ENCODE results near the gene NPBWR2. TPM values are rescaled to one million over a fixed set of nuclear protein-coding genes. Genes with fewer than 3 reads are reported as not detected.

NPBWR2 gene
- total RNA-seq, 1 donor from 2014 or later, result not detected

- H3K4me1 ChIP-seq, result peaks cover 33% of the 10 kb centered on the region
- peak within 1 kb of the TSS; percentile 71 for H3K4me3 ChIP-seq
- peak within 1 kb of the TSS; percentile 83 for H3K27ac ChIP-seq
- peak; percentile 0 for ATAC-seq
- no peaks in the 10 kb centered on the region for H3K9me3 ChIP-seq
- no peaks in the 10 kb centered on the region for H3K36me3 ChIP-seq
- no peak for TF ChIP-seq CTCF (IDR thresholded peaks at IDR 0.05)
- intact Hi-C loops (cut with DNase I), result no loop called here
- H3K27me3 ChIP-seq, result peaks cover 13% of the 10 kb centered on the region
- DNase-seq, result no peak
These were observed 27.2 kb downstream of the NPBWR2 start, which contains the start of gene OPRL1 for GRCh38 chr20:64080013-64080812. OPRL1 (plus strand) TSS chr20:64080082; CDS start chr20:64092721, 12,639 bp downstream.

- Histone ChIP-seq H3K9me3 (no peaks in the 10 kb centered on the region), H3K27me3 (peaks cover 6% of the 10 kb centered on the region), H3K36me3 (no peaks in the 10 kb centered on the region), H3K4me1 (peaks cover 31% of the 10 kb centered on the region), H3K4me3 (peak within 1 kb of the TSS; percentile 71), H3K27ac (peak within 1 kb of the TSS; percentile 83)
- DNase-seq (peak; percentile 92), ATAC-seq (peak; percentile 68)
- intact Hi-C loops (cut with DNase I), result no loop called here
- no peak for TF ChIP-seq CTCF (IDR thresholded peaks at IDR 0.05)
These were observed 27.9 kb downstream of the NPBWR2 start, which contains the start of gene RGS19 for GRCh38 chr20:64079273-64080012. RGS19 (minus strand) TSS chr20:64079518; CDS start chr20:64076886, 2,632 bp downstream.

GRCh38 chr20:64078934-64079272 lies 28.5 kb downstream of the NPBWR2 start:
- peaks cover 1% of the 10 kb centered on the region for H3K27me3 ChIP-seq
- peaks cover 4% of the 10 kb centered on the region for H3K36me3 ChIP-seq
- H3K4me1 ChIP-seq, result peaks cover 26% of the 10 kb centered on the region
- no peak for TF ChIP-seq CTCF (IDR thresholded peaks at IDR 0.05)
- ATAC-seq (no peak), DNase-seq (no peak)
- H3K9me3 ChIP-seq, result no peaks in the 10 kb centered on the region
- intact Hi-C loops (cut with DNase I), result no loop called here
- H3K4me3 ChIP-seq, result peak overlapping the region; percentile 71
- H3K27ac ChIP-seq, result peak overlapping the region; percentile 83

- peak; percentile 17 for ATAC-seq
- H3K27ac ChIP-seq, result peak overlapping the region; percentile 83
These were observed 29.4 kb downstream of the NPBWR2 start for GRCh38 chr20:64077876-64078551.

More at GRCh38 chr20:64077876-64078551, 29.4 kb downstream of the NPBWR2 start:
- no peak for DNase-seq
- no peak for TF ChIP-seq CTCF (IDR thresholded peaks at IDR 0.05)
- intact Hi-C loops (cut with DNase I), result no loop called here
- peak overlapping the region; percentile 71 for H3K4me3 ChIP-seq
- no peaks in the 10 kb centered on the region for H3K27me3 ChIP-seq
- no peaks in the 10 kb centered on the region for H3K9me3 ChIP-seq
- H3K4me1 ChIP-seq, result peaks cover 19% of the 10 kb centered on the region
- H3K36me3 ChIP-seq, result peaks cover 12% of the 10 kb centered on the region

All from upper lobe of right lung (tissue), 1 donor.